ENCODE data around the gene ARPC5.

The ARPC5 gene

GRCh38 chr1:183584147-183584546, 51.4 kb downstream of the ARPC5 start:
- no peak for DNase-seq

- no peak for DNase-seq
Observed at GRCh38 chr1:183583466-183583865, 52.1 kb downstream of the ARPC5 start.

GRCh38 chr1:183582021-183582713, 53.4 kb downstream of the ARPC5 start:
- no peak for DNase-seq

DNA sequence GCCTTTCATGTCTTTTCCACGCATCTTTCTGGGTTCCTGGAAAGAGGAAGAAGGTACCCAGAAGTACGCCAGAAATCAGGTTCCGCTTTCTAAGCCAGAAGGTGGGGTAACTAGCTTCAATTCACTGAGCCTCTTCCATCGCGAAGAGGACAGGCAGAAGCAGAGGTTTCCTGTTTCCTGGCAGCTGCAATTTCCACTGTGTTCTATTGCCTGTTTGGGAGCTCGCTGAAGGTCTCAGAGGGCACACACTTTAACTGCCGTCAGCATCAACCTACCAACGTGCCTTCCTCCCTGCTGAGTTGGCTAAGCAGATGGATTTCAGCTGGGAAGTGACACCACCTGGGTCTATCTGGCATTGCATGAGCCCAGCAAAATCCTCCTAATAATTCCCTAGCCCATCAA, 55.3 kb downstream of the ARPC5 start:
- DNase-seq = no peak

- DNase-seq = no peak
Observed at GRCh38 chr1:183578856-183579255, 56.7 kb downstream of the ARPC5 start.

DNA sequence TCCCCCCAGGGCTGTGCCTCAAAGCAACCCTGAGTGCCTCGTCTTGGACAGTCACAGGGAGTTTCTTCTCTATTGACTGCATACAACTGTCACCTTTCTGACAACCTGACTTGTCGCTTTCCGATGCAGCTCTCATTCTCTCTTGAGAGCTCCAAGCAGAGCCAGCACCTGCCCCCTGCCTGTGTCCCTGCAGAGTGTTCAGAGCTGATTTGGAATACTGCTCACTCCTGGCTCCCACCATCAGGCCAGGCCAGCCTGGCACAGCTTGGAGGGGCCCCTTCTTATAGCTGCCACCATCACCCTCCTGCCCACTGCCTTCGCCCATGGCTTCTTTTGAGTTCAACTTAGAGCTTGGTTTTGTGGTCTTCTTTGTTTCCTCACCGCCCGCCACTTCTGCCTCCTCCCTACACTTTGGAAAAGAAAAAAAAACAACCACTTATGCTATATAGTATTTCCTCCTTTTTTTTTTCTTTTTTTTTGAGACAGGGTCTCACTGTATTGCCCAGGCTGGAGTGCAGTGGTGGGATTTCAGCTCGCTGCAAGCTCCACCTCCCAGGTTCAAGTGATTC, 57.6 kb downstream of the ARPC5 start:
- DNase-seq = no peak

DNA sequence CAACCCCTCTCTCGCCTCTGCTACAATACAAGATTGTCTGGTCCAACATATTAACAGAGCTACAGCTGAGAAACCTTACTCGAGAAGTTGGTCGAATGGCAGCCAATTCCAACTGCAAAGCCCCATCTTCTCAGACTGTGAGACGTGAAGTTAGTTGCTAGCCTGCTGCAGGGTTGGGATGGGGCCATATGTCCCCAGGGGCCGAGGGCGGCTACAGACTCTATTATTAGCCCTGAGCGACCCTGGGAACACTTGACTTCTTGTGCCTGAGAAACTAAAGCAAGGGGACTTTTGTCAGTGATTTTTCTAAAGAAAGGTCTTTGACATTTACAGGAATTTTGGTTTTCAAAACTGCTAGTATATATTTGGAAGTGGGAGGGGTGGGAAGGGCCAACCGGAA, 59.0 kb downstream of the ARPC5 start:
- DNase-seq = no peak

DNA sequence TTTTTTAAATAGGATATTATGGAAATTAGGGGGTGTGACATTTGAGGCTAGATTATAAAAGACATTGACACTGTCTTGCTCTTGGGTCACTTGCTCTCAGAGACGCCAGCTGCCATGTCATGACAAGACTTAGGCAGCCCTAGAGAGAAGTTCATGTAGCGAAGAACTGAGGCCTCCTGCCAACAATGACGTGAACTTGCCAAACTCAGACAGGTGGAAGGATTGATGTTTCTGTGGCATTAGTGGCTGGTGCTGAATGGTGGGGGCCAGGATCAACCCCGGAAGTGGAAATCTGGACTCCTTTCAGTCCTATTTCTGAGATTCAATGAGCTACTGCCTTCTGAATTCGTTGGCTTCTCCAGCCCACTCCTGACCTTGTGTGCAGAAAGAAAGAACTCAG, 60.0 kb downstream of the ARPC5 start:
- DNase-seq = no peak

DNA sequence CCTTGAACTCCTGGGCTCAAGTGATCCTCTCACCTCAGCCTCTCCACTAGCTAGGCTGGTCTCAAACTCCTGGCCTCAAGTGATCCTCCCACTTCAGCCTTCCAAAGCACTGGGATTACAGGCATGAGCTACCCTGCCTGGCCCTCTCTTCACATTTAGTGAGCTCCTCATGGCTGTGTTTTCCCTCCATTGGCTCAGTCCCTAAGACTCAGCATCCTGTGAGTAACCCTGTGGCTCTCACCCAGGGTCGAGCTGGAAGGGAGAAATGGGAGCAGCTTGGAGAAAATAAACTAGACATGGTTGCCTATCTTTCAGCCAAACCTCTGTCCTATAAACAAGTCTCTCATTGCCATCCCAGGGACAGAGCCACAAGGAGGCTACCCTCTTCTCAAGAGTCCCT, 62.9 kb downstream of the ARPC5 start:
- DNase-seq = no peak

GRCh38 chr1:183571678-183572268, 63.8 kb downstream of the ARPC5 start:
- no peak for DNase-seq
